OCI-LY7 (cell line): ENCODE results near the gene BRK1.

Experiments used
- EZH2phosphoT487 ChIP-seq: fragments of 200-600 bp; sonication (generic); IDR thresholded peaks from 2 replicates; pipeline ENCODE4 v1.6.1; 2018; ENCODE audit warnings: low read depth, borderline replicate concordance, mild to moderate bottlenecking, mixed run types, antibody characterized with exemption, low read length, moderate library complexity, mixed read lengths
- TF ChIP-seq, protein P1 (sequence below): fragments of 200-600 bp; sonication (generic); conservative IDR thresholded peaks from 2 replicates; pipeline ENCODE4 v1.5.1; 2014; ENCODE audit warnings: mild to moderate bottlenecking, antibody characterized with exemption, low read length, moderate library complexity, mixed read lengths

- TF ChIP-seq, protein P1, sequence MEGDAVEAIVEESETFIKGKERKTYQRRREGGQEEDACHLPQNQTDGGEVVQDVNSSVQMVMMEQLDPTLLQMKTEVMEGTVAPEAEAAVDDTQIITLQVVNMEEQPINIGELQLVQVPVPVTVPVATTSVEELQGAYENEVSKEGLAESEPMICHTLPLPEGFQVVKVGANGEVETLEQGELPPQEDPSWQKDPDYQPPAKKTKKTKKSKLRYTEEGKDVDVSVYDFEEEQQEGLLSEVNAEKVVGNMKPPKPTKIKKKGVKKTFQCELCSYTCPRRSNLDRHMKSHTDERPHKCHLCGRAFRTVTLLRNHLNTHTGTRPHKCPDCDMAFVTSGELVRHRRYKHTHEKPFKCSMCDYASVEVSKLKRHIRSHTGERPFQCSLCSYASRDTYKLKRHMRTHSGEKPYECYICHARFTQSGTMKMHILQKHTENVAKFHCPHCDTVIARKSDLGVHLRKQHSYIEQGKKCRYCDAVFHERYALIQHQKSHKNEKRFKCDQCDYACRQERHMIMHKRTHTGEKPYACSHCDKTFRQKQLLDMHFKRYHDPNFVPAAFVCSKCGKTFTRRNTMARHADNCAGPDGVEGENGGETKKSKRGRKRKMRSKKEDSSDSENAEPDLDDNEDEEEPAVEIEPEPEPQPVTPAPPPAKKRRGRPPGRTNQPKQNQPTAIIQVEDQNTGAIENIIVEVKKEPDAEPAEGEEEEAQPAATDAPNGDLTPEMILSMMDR, result no peak
- no peak for TF ChIP-seq EZH2phosphoT487
Observed at GRCh38 chr3:10154335-10155122, 39.1 kb downstream of the BRK1 start.
